Spleen (tissue), 7 donors: ENCODE measurements around the gene RNASEH2C.

Source experiments
- CTCF ChIP-seq, 11 experiments: fragments of 200-600 bp in 7 of 11; fragments of 450-650 bp in 4 of 11; sonication (generic) in 4 of 11; IDR thresholded peaks in 8 of 11; conservative IDR thresholded peaks in 3 of 11; 1 replicate in 7 of 11; 2 replicates in 4 of 11; pipeline versions ENCODE4 v1.4.0 to v1.8.0; 2016 to 2021; ENCODE audit warnings: antibody characterized with exemption in 11 of 11, inconsistent platforms in 4 of 11, mild to moderate bottlenecking in 1 of 11
- POLR2A ChIP-seq, 3 donors: fragments of 450-650 bp; IDR thresholded peaks; one replicate each; pipeline ENCODE4 v1.5.1; 2017; ENCODE audit warnings: antibody characterized with exemption in 3 of 3, mild to moderate bottlenecking in 1 of 3
- donor health status: DM: no; HTN: no; CAD: no; lungs with moderate emphysema.
- donor health status: DM: no; HTN: no; CAD: no.
- donor health status: DM: no; HTN: no; CAD: no.

GRCh38 chr11:65716302-65716701 lies 4.3 kb downstream of the RNASEH2C start:
- TF ChIP-seq CTCF (IDR thresholded peaks at IDR 0.05 in 8 of 11, conservative IDR thresholded peaks at IDR 0.05 in 3 of 11) (no peak), POLR2A (IDR thresholded peaks at IDR 0.05) (no peak)
